Measurements from ENCODE around the gene OR51B6. TPM values are rescaled to one million over a fixed set of nuclear protein-coding genes. Genes with fewer than 3 reads are reported as not detected.

OR51B6 gene
- polyA plus RNA-seq, 3 donors: not detected

- H3K4me1 ChIP-seq (ENCODE audit: control insufficient read depth in 1 of 2, insufficient read depth in 2 of 2, low read length in 2 of 2): no peaks in the 10 kb centered on the region
- H3K4me3 ChIP-seq (replicated peaks in 1 of 3; ENCODE audit: low read depth in 2 of 3, low read length in 3 of 3): no peak overlapping the region
- H4K20me1 ChIP-seq (ENCODE audit: insufficient read depth, low read length): no peaks in the 10 kb centered on the region
- no peaks in the 10 kb centered on the region for H3K36me3 ChIP-seq (replicated peaks in 1 of 2; ENCODE audit: control insufficient read depth in 1 of 2, insufficient read depth in 2 of 2, low read length in 2 of 2)
- H3K9ac ChIP-seq (ENCODE audit: insufficient read depth, low read length, poor library complexity, severe bottlenecking): no peak overlapping the region
- no peak for TF ChIP-seq CTCF (IDR thresholded peaks at IDR 0.05)
- Mint-ChIP-seq H3K4me1 (no peaks in the 10 kb centered on the region), H3K4me3 (no peak overlapping the region), H3K36me3 (no peaks in the 10 kb centered on the region), H3K9me3 (peaks cover 0 to 6% (median 3%) of the 10 kb centered on the region in 7 donors), H3K27ac (no peak overlapping the region), H3K27me3 (ENCODE audit: low read depth in 3 of 3) (peaks cover 0 to 4% (median 0%) of the 10 kb centered on the region in 3 donors)
- H2AFZ ChIP-seq (ENCODE audit: insufficient read depth, low read depth, low read length, poor library complexity, severe bottlenecking): no peak overlapping the region
- H3K27me3 ChIP-seq (ENCODE audit: control insufficient read depth in 2 of 2, insufficient read depth in 2 of 2, low read length in 2 of 2): no peaks in the 10 kb centered on the region
- H3K27ac ChIP-seq (ENCODE audit: low read depth in 1 of 2, low read length in 2 of 2): no peak overlapping the region
- no peaks in the 10 kb centered on the region for H3K9me3 ChIP-seq (replicated peaks in 1 of 2; ENCODE audit: control insufficient read depth in 1 of 2, insufficient read depth in 1 of 2, low read length in 2 of 2)
- DNase-seq: no peak
- WGBS (ENCODE audit: insufficient coverage): no CpG with 5 or more reads among the region's 5 CpGs
- intact Hi-C loops (cut with micrococcal nuclease): no loop called here
- H3K4me2 ChIP-seq (replicated peaks; ENCODE audit: extremely low read depth, low read length, poor library complexity, severe bottlenecking): no peak overlapping the region
- no peaks in the 10 kb centered on the region for H3K79me2 ChIP-seq (ENCODE audit: insufficient read depth, low read length)
Measured at GRCh38 chr11:5303626-5304025, 47.7 kb upstream of the OR51B6 start.

- Histone ChIP-seq H3K4me1 (ENCODE audit: control insufficient read depth in 1 of 2, insufficient read depth in 2 of 2, low read length in 2 of 2) (no peaks in the 10 kb centered on the region), H3K4me2 (replicated peaks; ENCODE audit: extremely low read depth, low read length, poor library complexity, severe bottlenecking) (no peak overlapping the region), H3K79me2 (ENCODE audit: insufficient read depth, low read length) (no peaks in the 10 kb centered on the region), H3K4me3 (replicated peaks in 1 of 3; ENCODE audit: low read depth in 2 of 3, low read length in 3 of 3) (no peak overlapping the region), H3K27me3 (ENCODE audit: control insufficient read depth in 2 of 2, insufficient read depth in 2 of 2, low read length in 2 of 2) (no peaks in the 10 kb centered on the region), H3K36me3 (replicated peaks in 1 of 2; ENCODE audit: control insufficient read depth in 1 of 2, insufficient read depth in 2 of 2, low read length in 2 of 2) (no peaks in the 10 kb centered on the region), H3K9ac (ENCODE audit: insufficient read depth, low read length, poor library complexity, severe bottlenecking) (no peak overlapping the region), H3K9me3 (replicated peaks in 1 of 2; ENCODE audit: control insufficient read depth in 1 of 2, insufficient read depth in 1 of 2, low read length in 2 of 2) (no peaks in the 10 kb centered on the region), H3K27ac (ENCODE audit: low read depth in 1 of 2, low read length in 2 of 2) (no peak overlapping the region), H2AFZ (ENCODE audit: insufficient read depth, low read depth, low read length, poor library complexity, severe bottlenecking) (no peak overlapping the region), H4K20me1 (ENCODE audit: insufficient read depth, low read length) (no peaks in the 10 kb centered on the region)
- Mint-ChIP-seq H3K27me3 (ENCODE audit: low read depth in 3 of 3) (peaks cover 0 to 4% (median 0%) of the 10 kb centered on the region in 3 donors), H3K4me1 (no peaks in the 10 kb centered on the region), H3K9me3 (peaks cover 0 to 6% (median 3%) of the 10 kb centered on the region in 7 donors), H3K36me3 (no peaks in the 10 kb centered on the region), H3K27ac (no peak overlapping the region), H3K4me3 (no peak overlapping the region)
- DNase-seq: no peak
- no CpG with 5 or more reads among the region's 1 CpG for WGBS (ENCODE audit: insufficient coverage)
- TF ChIP-seq CTCF (IDR thresholded peaks at IDR 0.05): no peak
- intact Hi-C loops (cut with micrococcal nuclease): no loop called here
Measured at GRCh38 chr11:5304046-5304445, 47.3 kb upstream of the OR51B6 start.

Measured in CD14-positive monocyte (primary cell).